Activated CD4-positive, alpha-beta T cell treated with anti-CD3 and anti-CD28 coated beads for 36 hours (primary cell): Measurements from ENCODE around the gene KLHDC7A. TPM values are rescaled to one million over a fixed set of nuclear protein-coding genes. Genes with fewer than 3 reads are reported as not detected.

Experiments used
- ATAC-seq: fragments of 200-7000 bp; cut with Tn5 transposase; one replicate; pipeline ENCODE4 v1.10.0; 2021; ENCODE audit warnings: mild to moderate bottlenecking, moderate library complexity
- CTCF ChIA-PET: fragments of 350-600 bp; sonication (Branson Sonifier 250); formaldehyde crosslinking; loops from one replicate; lab custom pipeline; 2021; ENCODE audit warnings: antibody characterized with exemption; lab: Charles Lee
- POLR2A ChIA-PET: fragments of 350-600 bp; sonication (Branson Sonifier 250); formaldehyde crosslinking; loops from one replicate; lab custom pipeline; 2021; ENCODE audit warnings: antibody characterized with exemption, inconsistent platforms; lab: Charles Lee
- DNase-seq: peaks from one replicate; pipeline ENCODE4 v3.0.0-alpha.2; 2020
- H3K27ac Mint-ChIP-seq: one replicate; pipeline ENCODE4 v1.8.0; 2021; ENCODE audit warnings: mixed read lengths
- H3K27me3 Mint-ChIP-seq: one replicate; pipeline ENCODE4 v1.8.0; 2021; ENCODE audit warnings: mixed read lengths
- H3K36me3 Mint-ChIP-seq: one replicate; pipeline ENCODE4 v1.8.0; 2021; ENCODE audit warnings: low read depth, mixed read lengths
- H3K4me1 Mint-ChIP-seq: one replicate; pipeline ENCODE4 v1.8.0; 2021; ENCODE audit warnings: mixed read lengths
- H3K4me3 Mint-ChIP-seq: one replicate; pipeline ENCODE4 v1.8.0; 2021; ENCODE audit warnings: mild to moderate bottlenecking, moderate library complexity, mixed read lengths
- H3K9me3 Mint-ChIP-seq: one replicate; pipeline ENCODE4 v1.8.0; 2021; ENCODE audit warnings: low read depth, mixed read lengths
- intact Hi-C, 2 experiments: fragments of 100-400 bp; cut with DNase I in 1 of 2; cut with micrococcal nuclease in 1 of 2; formaldehyde crosslinking; loops; one replicate each; pipeline versions ENCODE4 v1.14.2 to v1.15.1; 2022 to 2024; cut with DNase I, micrococcal nuclease
- total RNA-seq, 2 experiments: library from RNA; stranded (reverse); gene quantifications; one replicate each; pipeline ENCODE4 v1.2.3, GENCODE V29; 2021

KLHDC7A gene
- total RNA-seq, 2 experiments from 2014 or later: not detected

- Mint-ChIP-seq H3K4me3 (no peak overlapping the region), H3K36me3 (peaks cover 2% of the 10 kb centered on the region), H3K4me1 (no peaks in the 10 kb centered on the region), H3K27ac (no peak overlapping the region), H3K9me3 (peaks cover 20% of the 10 kb centered on the region), H3K27me3 (peaks cover 17% of the 10 kb centered on the region)
- ChIA-PET POLR2A (no interaction called here), CTCF (no interaction called here)
- ATAC-seq (no peak), DNase-seq (no peak)
- intact Hi-C loops: no loop called here
Observed at GRCh38 chr1:18515120-18515667, 34.5 kb downstream of the KLHDC7A start.

GRCh38 chr1:18516473-18516872 is 35.7 kb downstream of the KLHDC7A start:
- ATAC-seq (no peak), DNase-seq (no peak)
- ChIA-PET POLR2A (no interaction called here), CTCF (no interaction called here)
- Mint-ChIP-seq H3K27ac (no peak overlapping the region), H3K4me3 (no peak overlapping the region), H3K36me3 (peaks cover 2% of the 10 kb centered on the region), H3K4me1 (no peaks in the 10 kb centered on the region), H3K9me3 (peaks cover 20% of the 10 kb centered on the region), H3K27me3 (peaks cover 19% of the 10 kb centered on the region)
- intact Hi-C loops: no loop called here

GRCh38 chr1:18526436-18527275 is 45.9 kb downstream of the KLHDC7A start:
- intact Hi-C loops: no loop called here
- Mint-ChIP-seq H3K27ac (no peak overlapping the region), H3K4me3 (no peak overlapping the region), H3K4me1 (no peaks in the 10 kb centered on the region), H3K36me3 (no peaks in the 10 kb centered on the region), H3K9me3 (no peaks in the 10 kb centered on the region), H3K27me3 (peaks cover 22% of the 10 kb centered on the region)
- no peak for ATAC-seq
- ChIA-PET CTCF (interaction anchor here (0.7 kb wide), 1 partner anchor 60 kb away, joined by 3 read pairs; no protein-coding TSS in a partner anchor), POLR2A (no interaction called here)
- DNase-seq: no peak

GRCh38 chr1:18527514-18527913 is 46.8 kb downstream of the KLHDC7A start:
- no peak for DNase-seq
- no peaks in the 10 kb centered on the region for H3K9me3 Mint-ChIP-seq
- no peaks in the 10 kb centered on the region for H3K4me1 Mint-ChIP-seq
- no peak overlapping the region for H3K4me3 Mint-ChIP-seq
- ATAC-seq: no peak
- H3K27me3 Mint-ChIP-seq: peaks cover 23% of the 10 kb centered on the region
- CTCF ChIA-PET: interaction anchor here (0.7 kb wide), 1 partner anchor 59 kb away, joined by 3 read pairs; no protein-coding TSS in a partner anchor
- H3K36me3 Mint-ChIP-seq: no peaks in the 10 kb centered on the region
- H3K27ac Mint-ChIP-seq: no peak overlapping the region
- POLR2A ChIA-PET: interaction anchor here (0.6 kb wide), 1 partner anchor 150 kb away, joined by 3 read pairs; no protein-coding TSS in a partner anchor
- intact Hi-C loops: no loop called here

GRCh38 chr1:18527921-18528320 is 47.2 kb downstream of the KLHDC7A start:
- no peak for ATAC-seq
- H3K36me3 Mint-ChIP-seq: no peaks in the 10 kb centered on the region
- no peak overlapping the region for H3K4me3 Mint-ChIP-seq
- H3K4me1 Mint-ChIP-seq: no peaks in the 10 kb centered on the region
- H3K9me3 Mint-ChIP-seq: no peaks in the 10 kb centered on the region
- no peak for DNase-seq
- H3K27me3 Mint-ChIP-seq: peaks cover 24% of the 10 kb centered on the region
- ChIA-PET POLR2A (interaction anchor here (0.6 kb wide), 1 partner anchor 150 kb away, joined by 3 read pairs; no protein-coding TSS in a partner anchor), CTCF (no interaction called here)
- H3K27ac Mint-ChIP-seq: no peak overlapping the region
- intact Hi-C loops: no loop called here

GRCh38 chr1:18528616-18529015 is 47.9 kb downstream of the KLHDC7A start:
- Mint-ChIP-seq H3K27ac (no peak overlapping the region), H3K27me3 (peaks cover 24% of the 10 kb centered on the region), H3K4me3 (no peak overlapping the region), H3K36me3 (no peaks in the 10 kb centered on the region), H3K4me1 (no peaks in the 10 kb centered on the region), H3K9me3 (no peaks in the 10 kb centered on the region)
- ATAC-seq: no peak
- intact Hi-C loops: no loop called here
- ChIA-PET CTCF (no interaction called here), POLR2A (no interaction called here)
- no peak for DNase-seq

- peaks cover 26% of the 10 kb centered on the region for H3K27me3 Mint-ChIP-seq
- ATAC-seq: no peak
- POLR2A ChIA-PET: no interaction called here
Observed at GRCh38 chr1:18529714-18530113, 49.0 kb downstream of the KLHDC7A start.

GRCh38 chr1:18530587-18531502 is 50.1 kb downstream of the KLHDC7A start:
- CTCF ChIA-PET: no interaction called here

More at GRCh38 chr1:18529714-18530113, 49.0 kb downstream of the KLHDC7A start:
- H3K4me3 Mint-ChIP-seq: no peak overlapping the region
- CTCF ChIA-PET: no interaction called here
- no peaks in the 10 kb centered on the region for H3K9me3 Mint-ChIP-seq
- no peaks in the 10 kb centered on the region for H3K4me1 Mint-ChIP-seq
- intact Hi-C loops: no loop called here
- no peak overlapping the region for H3K27ac Mint-ChIP-seq
- DNase-seq: no peak
- no peaks in the 10 kb centered on the region for H3K36me3 Mint-ChIP-seq

GRCh38 chr1:18531503-18531845 is 50.7 kb downstream of the KLHDC7A start:
- CTCF ChIA-PET: no interaction called here
- no peaks in the 10 kb centered on the region for H3K36me3 Mint-ChIP-seq
- H3K27me3 Mint-ChIP-seq: peaks cover 26% of the 10 kb centered on the region
- DNase-seq: no peak
- no peaks in the 10 kb centered on the region for H3K9me3 Mint-ChIP-seq
- no peak overlapping the region for H3K27ac Mint-ChIP-seq
- H3K4me3 Mint-ChIP-seq: no peak overlapping the region
- POLR2A ChIA-PET: no interaction called here
- no peak for ATAC-seq
- intact Hi-C loops: no loop called here
- H3K4me1 Mint-ChIP-seq: no peaks in the 10 kb centered on the region

More at GRCh38 chr1:18530587-18531502, 50.1 kb downstream of the KLHDC7A start:
- intact Hi-C loops: no loop called here
- no peaks in the 10 kb centered on the region for H3K9me3 Mint-ChIP-seq
- H3K27ac Mint-ChIP-seq: no peak overlapping the region
- ATAC-seq (no peak), DNase-seq (peak; percentile 11)
- no peaks in the 10 kb centered on the region for H3K36me3 Mint-ChIP-seq
- POLR2A ChIA-PET: no interaction called here
- no peaks in the 10 kb centered on the region for H3K4me1 Mint-ChIP-seq
- peaks cover 26% of the 10 kb centered on the region for H3K27me3 Mint-ChIP-seq
- no peak overlapping the region for H3K4me3 Mint-ChIP-seq

- ChIA-PET CTCF (interaction anchor here (0.9 kb wide), 1 partner anchor 31 kb away, joined by 3 read pairs; no protein-coding TSS in a partner anchor), POLR2A (no interaction called here)
- intact Hi-C loops: no loop called here
- Mint-ChIP-seq H3K4me3 (no peak overlapping the region), H3K27ac (no peak overlapping the region), H3K9me3 (no peaks in the 10 kb centered on the region), H3K36me3 (no peaks in the 10 kb centered on the region), H3K4me1 (no peaks in the 10 kb centered on the region), H3K27me3 (peaks cover 24% of the 10 kb centered on the region)
- DNase-seq (no peak), ATAC-seq (no peak)
Observed at GRCh38 chr1:18532390-18533170, 51.9 kb downstream of the KLHDC7A start.

GRCh38 chr1:18533259-18533658 is 52.5 kb downstream of the KLHDC7A start:
- no peak overlapping the region for H3K27ac Mint-ChIP-seq
- DNase-seq (no peak), ATAC-seq (no peak)
- peaks cover 24% of the 10 kb centered on the region for H3K27me3 Mint-ChIP-seq
- intact Hi-C loops: no loop called here
- H3K4me1 Mint-ChIP-seq: no peaks in the 10 kb centered on the region
- POLR2A ChIA-PET: no interaction called here
- CTCF ChIA-PET: no interaction called here
- no peaks in the 10 kb centered on the region for H3K36me3 Mint-ChIP-seq
- no peaks in the 10 kb centered on the region for H3K9me3 Mint-ChIP-seq
- no peak overlapping the region for H3K4me3 Mint-ChIP-seq
